GM10266 (cell line): ENCODE results near the gene TRIM31.

ENCODE experiments used
- DNase-seq: peaks from one replicate; pipeline ENCODE4 v3.0.0; 2012; ENCODE audit errors: extremely low spot score
- CTCF ChIP-seq: IDR thresholded peaks from 2 replicates; pipeline ENCODE4 v1.5.1; 2012; ENCODE audit warnings: mild to moderate bottlenecking, low read depth; ENCODE audit not compliant: control insufficient read depth, insufficient read depth; ENCODE audit errors: missing control alignments

TRIM31 gene

GRCh38 chr6:30062471-30063178, 50.3 kb downstream of the TRIM31 start:
- no peak for DNase-seq
- TF ChIP-seq CTCF = no peak

- peak; percentile 32 for DNase-seq
- no peak for TF ChIP-seq CTCF
These were observed 50.9 kb downstream of the TRIM31 start for GRCh38 chr6:30061858-30062458.

GRCh38 chr6:30061092-30061857, 51.6 kb downstream of the TRIM31 start, which contains the start of gene POLR1H:
Gene POLR1H (plus strand): TSS chr6:30061265. CDS start chr6:30061525, 260 bp downstream.
- DNase-seq = peak; percentile 88
- no peak for TF ChIP-seq CTCF

GRCh38 chr6:30060606-30061091, 52.2 kb downstream of the TRIM31 start:
- peak; percentile 10 for DNase-seq
- TF ChIP-seq CTCF = no peak

GRCh38 chr6:30055513-30055912, 57.4 kb downstream of the TRIM31 start:
- no peak for TF ChIP-seq CTCF
- no peak for DNase-seq

GRCh38 chr6:30053682-30054081, 59.2 kb downstream of the TRIM31 start:
- DNase-seq = no peak
- TF ChIP-seq CTCF = no peak
